Epithelial cell of prostate (primary cell): ENCODE measurements around the gene PKN1.
"Not testable (repeated sequence)": the region's sequence is repeated elsewhere in the genome, so short reads cannot be mapped to it uniquely, and the experiment has no call there.

Source experiments
- DNase-seq: peaks from one replicate; pipeline ENCODE4 v3.0.0-alpha.2; 2011; ENCODE audit warnings: low read depth, low spot score
- H3K27ac ChIP-seq: fragments of 450-650 bp; 2 replicates; pipeline ENCODE4 v1.5.1; 2017; ENCODE audit warnings: mild to moderate bottlenecking

PKN1 gene

GRCh38 chr19:14452303-14452702 lies 19.2 kb downstream of the PKN1 start:
- not testable (repeated sequence) for H3K27ac ChIP-seq, DNase-seq

GRCh38 chr19:14459703-14460102 lies 26.6 kb downstream of the PKN1 start:
- H3K27ac ChIP-seq: no peak overlapping the region
- no peak for DNase-seq

GRCh38 chr19:14460935-14461334 lies 27.8 kb downstream of the PKN1 start:
- no peak overlapping the region for H3K27ac ChIP-seq
- DNase-seq: no peak

- H3K27ac ChIP-seq, DNase-seq: not testable (repeated sequence)
Measured at GRCh38 chr19:14462401-14462800, 29.3 kb downstream of the PKN1 start.

GRCh38 chr19:14463747-14464146 lies 30.6 kb downstream of the PKN1 start:
- H3K27ac ChIP-seq: no peak overlapping the region
- no peak for DNase-seq

- DNase-seq: no peak
Measured at GRCh38 chr19:14467391-14467790, 34.3 kb downstream of the PKN1 start.

GRCh38 chr19:14467816-14468215 lies 34.7 kb downstream of the PKN1 start:
- no peak for DNase-seq
- no peak overlapping the region for H3K27ac ChIP-seq

More at GRCh38 chr19:14467391-14467790, 34.3 kb downstream of the PKN1 start:
- no peak overlapping the region for H3K27ac ChIP-seq

- no peak overlapping the region for H3K27ac ChIP-seq
- DNase-seq: no peak
Measured at GRCh38 chr19:14470031-14470876, 37.1 kb downstream of the PKN1 start.

GRCh38 chr19:14471436-14472187 lies 38.5 kb downstream of the PKN1 start:
- no peak overlapping the region for H3K27ac ChIP-seq
- no peak for DNase-seq

- DNase-seq: no peak
- H3K27ac ChIP-seq: no peak overlapping the region
Measured at GRCh38 chr19:14472202-14472938, 39.3 kb downstream of the PKN1 start.

- no peak overlapping the region for H3K27ac ChIP-seq
- DNase-seq: no peak
Measured at GRCh38 chr19:14473073-14473977, 40.2 kb downstream of the PKN1 start.

- H3K27ac ChIP-seq: no peak overlapping the region
- no peak for DNase-seq
Measured at GRCh38 chr19:14473978-14474578, 41.0 kb downstream of the PKN1 start.

GRCh38 chr19:14474827-14475226 lies 41.7 kb downstream of the PKN1 start:
- H3K27ac ChIP-seq: peak overlapping the region; percentile 78

GRCh38 chr19:14475251-14476073 lies 42.4 kb downstream of the PKN1 start, which contains the start of gene PTGER1:
Gene PTGER1, minus strand, starts transcription at chr19:14475354. Its CDS starts 1,034 bp downstream, at chr19:14474320.
- no peak for DNase-seq
- peak within 1 kb of the TSS; percentile 78 for H3K27ac ChIP-seq

More at GRCh38 chr19:14474827-14475226, 41.7 kb downstream of the PKN1 start:
- DNase-seq: no peak

- no peak for DNase-seq
- peak overlapping the region; percentile 78 for H3K27ac ChIP-seq
Measured at GRCh38 chr19:14476327-14476672, 43.2 kb downstream of the PKN1 start.

- peak overlapping the region; percentile 78 for H3K27ac ChIP-seq
- peak; percentile 39 for DNase-seq
Measured at GRCh38 chr19:14476673-14477401, 43.7 kb downstream of the PKN1 start.

- peak overlapping the region; percentile 78 for H3K27ac ChIP-seq
- DNase-seq: no peak
Measured at GRCh38 chr19:14477418-14478112, 44.5 kb downstream of the PKN1 start.
